Karpas-422 (cell line): Measurements from ENCODE around the gene NCOR2. TPM values are rescaled to one million over a fixed set of nuclear protein-coding genes. Genes with fewer than 3 reads are reported as not detected.

Experiments used
- DNase-seq: peaks from one replicate; pipeline ENCODE4 v3.0.0-alpha.2; 2015
- H2AFZ ChIP-seq: fragments of 200-600 bp; sonication (generic); 2 replicates; pipeline ENCODE4 v1.6.1; 2014; ENCODE audit warnings: antibody characterized with exemption, low read length, mixed read lengths
- H3K27ac ChIP-seq: fragments of 200-600 bp; sonication (generic); 2 replicates; pipeline ENCODE4 v1.5.1; 2014; ENCODE audit warnings: mild to moderate bottlenecking, low read length, moderate library complexity
- H3K27me3 ChIP-seq: fragments of 200-600 bp; sonication (generic); 2 replicates; pipeline ENCODE4 v1.6.1; 2014; ENCODE audit warnings: low read length, mixed read lengths
- H3K36me3 ChIP-seq: fragments of 200-600 bp; sonication (generic); 2 replicates; pipeline ENCODE4 v1.6.1; 2014; ENCODE audit warnings: low read length, mixed read lengths; ENCODE audit not compliant: insufficient read depth
- H3K4me1 ChIP-seq: fragments of 200-600 bp; sonication (generic); 2 replicates; pipeline ENCODE4 v1.6.1; 2014; ENCODE audit warnings: mild to moderate bottlenecking, low read length, mixed read lengths
- H3K4me2 ChIP-seq: fragments of 200-600 bp; sonication (generic); 2 replicates; pipeline ENCODE4 v1.6.1; 2014; ENCODE audit warnings: low read length, low read depth, mild to moderate bottlenecking; ENCODE audit not compliant: poor library complexity, severe bottlenecking
- H3K4me3 ChIP-seq: fragments of 200-600 bp; sonication (generic); 2 replicates; pipeline ENCODE4 v1.5.1; 2014; ENCODE audit warnings: mild to moderate bottlenecking, antibody characterized with exemption, low read length, mixed read lengths
- H3K79me2 ChIP-seq: fragments of 200-600 bp; sonication (generic); 2 replicates; pipeline ENCODE4 v1.6.1; 2014; ENCODE audit warnings: mild to moderate bottlenecking, low read length, mixed read lengths
- H3K9ac ChIP-seq: fragments of 200-600 bp; sonication (generic); 2 replicates; pipeline ENCODE4 v1.6.0; 2014; ENCODE audit warnings: low read length
- H3K9me2 ChIP-seq: fragments of 200-600 bp; sonication (generic), shearing (Covaris generic); replicated peaks from 2 replicates; pipeline ENCODE4 v1.6.0; 2014; ENCODE audit warnings: mild to moderate bottlenecking, low read length, moderate library complexity; ENCODE audit not compliant: insufficient read depth
- H3K9me3 ChIP-seq: fragments of 300-700, 200-600 bp; sonication (generic); 2 replicates; pipeline ENCODE4 v1.6.1; 2014; ENCODE audit warnings: low read length, mixed read lengths
- H4K20me1 ChIP-seq: fragments of 200-600 bp; sonication (generic); 2 replicates; pipeline ENCODE4 v1.6.1; 2014; ENCODE audit warnings: mild to moderate bottlenecking, antibody characterized with exemption, low read length, low read depth; ENCODE audit not compliant: insufficient read depth
- total RNA-seq: library from RNA; depleted of rRNA; stranded (reverse); fragments of >200 nt; shearing (Covaris generic); gene quantifications from 2 replicates; pipeline ENCODE4 v1.2.3, GENCODE V29; 2014; ENCODE audit warnings: low replicate concordance

Gene NCOR2
- total RNA-seq, 1 experiment from 2014 or later = 36.8 TPM

DNA sequence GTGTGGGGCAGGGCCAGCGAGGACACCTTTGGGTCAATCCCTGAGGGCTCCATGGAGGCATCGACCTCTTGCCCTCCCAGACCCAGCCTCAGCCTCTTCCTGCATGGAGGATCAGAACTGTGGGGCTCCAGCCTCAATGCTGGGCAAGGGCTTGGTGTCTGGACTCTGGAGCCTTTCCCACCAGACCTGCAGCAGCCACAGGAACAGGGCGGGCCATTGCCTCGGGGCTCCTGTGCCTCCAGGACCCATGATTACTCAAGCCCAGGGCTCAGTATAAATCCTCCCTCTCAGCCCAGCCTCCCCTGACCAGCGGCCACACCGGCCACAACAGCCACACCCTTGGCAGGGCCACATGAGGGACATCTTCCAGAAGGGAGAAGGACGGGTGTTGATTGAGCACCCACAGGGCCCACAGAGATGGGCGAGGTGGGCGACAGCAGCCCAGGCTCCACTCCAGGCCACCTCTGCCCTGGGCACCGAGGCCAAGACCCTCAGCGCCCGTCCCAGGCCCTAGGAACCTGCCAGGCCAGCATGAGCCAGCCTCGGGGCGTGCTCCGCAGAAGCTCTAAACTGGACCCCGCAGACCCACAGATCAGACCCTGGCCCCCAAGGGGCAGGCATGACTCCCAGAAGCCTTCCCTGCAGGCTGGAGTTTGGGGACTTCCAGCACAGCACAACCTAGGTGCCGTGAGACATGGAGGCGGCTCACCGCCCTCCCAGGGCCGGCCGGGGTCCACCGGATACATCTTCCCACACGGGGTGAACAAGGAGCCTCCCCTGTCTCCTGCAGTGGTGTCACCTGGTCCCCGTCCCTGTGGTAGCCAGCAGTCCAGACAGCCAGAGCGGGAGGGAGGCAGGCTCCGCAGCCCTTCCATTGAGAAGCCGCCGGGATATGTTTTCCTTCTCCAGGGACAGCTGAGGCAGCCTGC lies 25.1 kb downstream of the NCOR2 start:
- peaks cover 60% of the 10 kb centered on the region for H4K20me1 ChIP-seq
- peaks cover 88% of the 10 kb centered on the region for H3K79me2 ChIP-seq
- H2AFZ ChIP-seq = no peak overlapping the region
- no peak overlapping the region for H3K27ac ChIP-seq
- H3K9ac ChIP-seq = no peak overlapping the region
- no peak overlapping the region for H3K4me3 ChIP-seq
- no peak for DNase-seq
- H3K9me2 ChIP-seq = no peaks in the 10 kb centered on the region
- no peaks in the 10 kb centered on the region for H3K27me3 ChIP-seq
- H3K4me1 ChIP-seq = peaks cover 50% of the 10 kb centered on the region
- 0 out of 2 replicates have a peak, but pooled peaks cover under 1% of the 10 kb centered on the region for H3K36me3 ChIP-seq
- no peaks in the 10 kb centered on the region for H3K9me3 ChIP-seq
- H3K4me2 ChIP-seq = no peak overlapping the region

DNA sequence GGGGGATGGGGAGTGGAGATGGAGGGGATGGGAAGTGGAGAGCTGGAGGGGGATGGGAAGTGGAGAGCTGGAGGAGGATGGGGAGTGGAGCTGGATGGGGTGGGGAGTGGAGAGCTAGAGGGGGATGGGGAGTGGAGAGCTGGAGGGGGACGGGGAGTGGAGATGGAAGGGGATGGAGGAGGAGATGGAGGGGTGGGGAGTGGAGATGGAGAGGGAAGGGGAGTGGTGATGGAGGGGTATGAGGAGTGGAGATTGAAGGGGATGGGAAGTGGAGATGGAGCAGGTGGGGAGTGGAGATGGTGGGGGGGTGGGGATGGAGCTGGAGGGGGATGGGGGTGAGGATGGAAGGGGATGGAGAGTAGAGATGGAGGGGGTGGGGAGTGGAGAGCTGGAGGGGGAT lies 26.1 kb downstream of the NCOR2 start:
- Histone ChIP-seq H3K27ac (no peak overlapping the region), H3K36me3 (no peaks in the 10 kb centered on the region), H3K9me2 (no peaks in the 10 kb centered on the region), H3K79me2 (peaks cover 89% of the 10 kb centered on the region), H2AFZ (no peak overlapping the region), H4K20me1 (peaks cover 67% of the 10 kb centered on the region), H3K9me3 (no peaks in the 10 kb centered on the region), H3K9ac (no peak overlapping the region), H3K27me3 (no peaks in the 10 kb centered on the region), H3K4me3 (no peak overlapping the region), H3K4me1 (peaks cover 42% of the 10 kb centered on the region), H3K4me2 (no peak overlapping the region)
- DNase-seq = no peak

DNA sequence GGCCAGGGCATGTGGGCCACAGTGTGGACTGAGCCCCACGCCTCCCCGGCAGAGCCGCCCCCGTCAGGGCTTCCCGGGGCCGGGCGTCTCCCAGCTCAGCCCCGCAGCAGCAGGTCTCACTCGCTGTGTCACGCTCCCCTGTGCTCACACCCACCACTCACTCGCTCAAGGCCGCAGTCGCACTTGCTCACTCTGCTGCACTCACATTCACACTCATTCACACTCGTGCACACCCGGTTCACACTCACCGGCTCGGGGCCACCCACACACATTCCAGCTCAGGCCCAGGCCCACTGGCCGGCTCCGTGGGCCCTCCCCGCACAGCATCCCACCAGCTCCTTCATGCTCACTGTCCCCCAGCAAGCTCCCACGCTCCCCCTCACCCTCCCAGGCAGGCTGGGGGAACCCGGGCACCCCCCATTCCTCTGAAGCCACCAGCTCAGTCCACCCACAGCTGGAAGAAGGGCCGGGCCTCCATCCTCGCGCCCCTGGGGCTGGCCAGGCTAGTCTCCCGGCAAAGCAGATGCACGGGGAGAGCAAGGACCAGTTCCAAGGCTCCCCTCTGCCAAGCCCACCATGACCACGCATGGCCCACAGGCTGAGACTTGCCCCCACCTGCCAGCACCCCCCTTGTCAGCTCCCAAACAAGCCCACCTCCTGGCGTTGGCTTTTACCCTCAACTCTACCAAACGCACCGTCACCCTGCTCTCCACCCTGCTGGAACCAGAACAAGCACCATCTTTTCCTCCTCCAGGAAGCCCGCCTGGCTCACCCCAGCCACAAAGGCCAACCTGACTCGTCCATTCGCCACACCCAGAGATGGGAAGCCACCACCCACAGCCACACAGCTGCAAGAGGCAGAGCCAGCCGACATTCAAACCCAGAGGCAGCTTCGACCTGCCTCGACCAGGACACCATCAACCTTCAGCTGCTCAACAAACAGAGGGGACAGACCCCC lies 28.0 kb downstream of the NCOR2 start:
- no peaks in the 10 kb centered on the region for H3K9me2 ChIP-seq
- H3K4me1 ChIP-seq = peaks cover 22% of the 10 kb centered on the region
- no peak overlapping the region for H3K27ac ChIP-seq
- no peaks in the 10 kb centered on the region for H3K27me3 ChIP-seq
- no peak overlapping the region for H3K4me2 ChIP-seq
- no peak for DNase-seq
- no peak overlapping the region for H2AFZ ChIP-seq
- H4K20me1 ChIP-seq = peaks cover 72% of the 10 kb centered on the region
- no peaks in the 10 kb centered on the region for H3K36me3 ChIP-seq
- H3K9me3 ChIP-seq = no peaks in the 10 kb centered on the region
- no peak overlapping the region for H3K4me3 ChIP-seq
- peaks cover 89% of the 10 kb centered on the region for H3K79me2 ChIP-seq
- no peak overlapping the region for H3K9ac ChIP-seq

DNA sequence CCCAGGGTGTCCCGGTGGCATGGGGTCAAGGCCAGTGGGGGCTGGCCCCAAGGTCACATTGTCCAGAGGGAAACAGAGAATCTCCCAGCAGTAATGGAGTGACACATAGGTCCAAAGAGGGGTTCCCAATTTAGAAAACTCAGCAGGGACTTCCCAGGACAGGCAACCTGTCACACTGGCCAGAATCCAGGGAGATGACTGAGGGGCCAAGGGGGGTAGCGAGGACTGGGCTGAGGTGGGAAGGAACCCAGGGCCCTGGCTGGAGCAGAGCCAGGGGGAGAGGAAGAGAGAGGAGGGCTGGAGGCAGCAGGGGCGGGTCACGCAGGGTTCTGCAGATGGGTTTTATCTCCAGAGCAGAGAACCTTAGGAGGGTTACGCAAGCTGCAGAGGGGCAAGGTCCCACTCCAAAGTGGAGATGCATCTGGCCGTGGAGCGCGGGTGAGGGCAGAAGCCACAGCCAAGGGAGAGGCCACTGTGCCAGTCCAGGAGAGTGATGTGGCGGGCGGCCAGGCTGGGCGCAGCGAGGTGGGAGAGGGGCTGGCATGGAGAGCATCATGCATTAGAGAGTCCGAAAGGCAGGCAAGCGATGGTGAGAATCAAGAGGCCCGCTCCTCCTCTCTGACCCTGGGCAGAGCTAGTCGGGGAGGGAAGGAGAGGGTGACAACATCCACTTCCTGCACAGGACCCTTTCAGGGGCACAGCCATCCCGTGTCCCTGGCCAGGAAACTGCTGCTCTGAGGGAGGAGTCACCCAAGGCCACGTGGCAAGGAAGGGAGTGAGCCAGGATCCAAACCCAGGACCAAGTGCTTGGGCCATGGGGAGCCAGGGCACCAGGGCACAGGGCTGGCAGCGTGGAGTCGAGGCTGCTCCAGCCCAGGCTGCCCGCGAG lies 29.0 kb downstream of the NCOR2 start:
- Histone ChIP-seq H3K36me3 (no peaks in the 10 kb centered on the region), H3K27me3 (no peaks in the 10 kb centered on the region), H3K4me3 (no peak overlapping the region), H3K79me2 (peaks cover 88% of the 10 kb centered on the region), H3K9ac (no peak overlapping the region), H3K9me3 (no peaks in the 10 kb centered on the region), H3K4me1 (peaks cover 13% of the 10 kb centered on the region), H3K27ac (no peak overlapping the region), H3K9me2 (no peaks in the 10 kb centered on the region), H4K20me1 (peaks cover 70% of the 10 kb centered on the region), H2AFZ (no peak overlapping the region), H3K4me2 (no peak overlapping the region)
- no peak for DNase-seq

DNA sequence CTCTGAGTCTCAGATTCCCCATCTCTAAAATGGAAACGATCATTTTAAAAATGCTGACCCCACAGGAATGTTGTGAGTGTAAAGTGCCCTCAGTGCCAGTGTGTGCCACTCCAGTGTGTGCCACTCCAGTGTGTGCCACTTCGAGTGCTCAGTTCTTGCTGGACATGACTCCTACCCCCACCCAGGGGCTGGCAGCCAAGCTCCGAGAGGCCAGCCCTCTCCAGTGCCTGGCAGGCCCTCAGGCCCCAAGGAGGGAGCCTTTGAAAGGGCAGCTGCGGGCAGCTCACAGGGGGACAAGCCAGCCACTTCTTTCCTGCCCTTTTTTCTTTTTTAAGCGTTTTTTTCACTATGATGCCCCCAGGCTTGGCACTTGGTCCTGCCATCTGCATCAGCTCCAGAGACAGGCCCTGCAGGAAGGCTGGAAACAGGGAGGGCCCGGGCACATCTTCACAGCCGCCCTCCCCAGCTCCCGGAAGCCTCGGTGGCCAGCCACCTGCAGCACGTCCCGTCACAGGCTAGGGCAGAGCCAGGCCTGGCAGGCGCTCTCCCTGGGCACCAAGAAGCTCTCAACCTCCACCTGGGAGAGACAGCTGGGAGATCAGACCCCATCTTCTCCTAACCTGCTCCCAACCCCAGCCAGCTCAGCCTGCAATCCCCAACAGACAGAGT lies 29.8 kb downstream of the NCOR2 start:
- Histone ChIP-seq H3K4me1 (peaks cover 8% of the 10 kb centered on the region), H3K36me3 (no peaks in the 10 kb centered on the region), H3K9me3 (no peaks in the 10 kb centered on the region), H3K9ac (no peak overlapping the region), H3K4me2 (no peak overlapping the region), H2AFZ (no peak overlapping the region), H3K27me3 (no peaks in the 10 kb centered on the region), H3K79me2 (peaks cover 88% of the 10 kb centered on the region), H3K4me3 (no peak overlapping the region), H4K20me1 (peaks cover 67% of the 10 kb centered on the region), H3K9me2 (no peaks in the 10 kb centered on the region), H3K27ac (no peak overlapping the region)
- no peak for DNase-seq

DNA sequence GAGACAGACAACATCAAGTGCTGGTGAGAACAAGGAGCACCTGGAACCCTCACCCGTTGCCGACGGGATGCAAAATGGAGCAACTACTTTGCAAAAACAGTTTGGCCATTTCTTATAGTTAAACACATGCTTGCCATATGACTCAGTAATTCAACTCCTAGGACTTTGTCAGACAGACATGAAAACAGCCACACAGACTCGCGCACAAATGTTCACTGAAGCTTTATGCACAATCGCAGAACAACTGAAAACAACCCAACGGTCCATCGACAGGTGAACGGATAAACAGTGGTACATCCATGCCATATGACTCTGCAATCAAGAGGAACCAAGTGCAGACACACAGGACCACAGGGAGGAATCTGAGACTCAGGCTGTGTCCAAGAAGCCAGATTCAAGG lies 30.8 kb downstream of the NCOR2 start:
- H3K27ac ChIP-seq = no peak overlapping the region
- H3K9me2 ChIP-seq = no peaks in the 10 kb centered on the region
- no peak overlapping the region for H3K4me2 ChIP-seq
- no peak overlapping the region for H3K9ac ChIP-seq
- no peak overlapping the region for H2AFZ ChIP-seq
- peaks cover 58% of the 10 kb centered on the region for H4K20me1 ChIP-seq
- H3K79me2 ChIP-seq = peaks cover 89% of the 10 kb centered on the region
- DNase-seq = no peak
- no peaks in the 10 kb centered on the region for H3K9me3 ChIP-seq
- H3K4me3 ChIP-seq = no peak overlapping the region
- no peaks in the 10 kb centered on the region for H3K27me3 ChIP-seq
- H3K36me3 ChIP-seq = no peaks in the 10 kb centered on the region
- H3K4me1 ChIP-seq = no peaks in the 10 kb centered on the region
